GM21619 (cell line): ENCODE measurements around the gene EIF2S3.
"Not testable (repeated sequence)": the region's sequence is repeated elsewhere in the genome, so short reads cannot be mapped to it uniquely, and the experiment has no call there.

Source experiments
- ATAC-seq: cut with Tn5 transposase; IDR thresholded peaks from one replicate; pipeline ENCODE4 v1.9.1; 2021; ENCODE audit not compliant: unreplicated experiment

EIF2S3 gene

DNA sequence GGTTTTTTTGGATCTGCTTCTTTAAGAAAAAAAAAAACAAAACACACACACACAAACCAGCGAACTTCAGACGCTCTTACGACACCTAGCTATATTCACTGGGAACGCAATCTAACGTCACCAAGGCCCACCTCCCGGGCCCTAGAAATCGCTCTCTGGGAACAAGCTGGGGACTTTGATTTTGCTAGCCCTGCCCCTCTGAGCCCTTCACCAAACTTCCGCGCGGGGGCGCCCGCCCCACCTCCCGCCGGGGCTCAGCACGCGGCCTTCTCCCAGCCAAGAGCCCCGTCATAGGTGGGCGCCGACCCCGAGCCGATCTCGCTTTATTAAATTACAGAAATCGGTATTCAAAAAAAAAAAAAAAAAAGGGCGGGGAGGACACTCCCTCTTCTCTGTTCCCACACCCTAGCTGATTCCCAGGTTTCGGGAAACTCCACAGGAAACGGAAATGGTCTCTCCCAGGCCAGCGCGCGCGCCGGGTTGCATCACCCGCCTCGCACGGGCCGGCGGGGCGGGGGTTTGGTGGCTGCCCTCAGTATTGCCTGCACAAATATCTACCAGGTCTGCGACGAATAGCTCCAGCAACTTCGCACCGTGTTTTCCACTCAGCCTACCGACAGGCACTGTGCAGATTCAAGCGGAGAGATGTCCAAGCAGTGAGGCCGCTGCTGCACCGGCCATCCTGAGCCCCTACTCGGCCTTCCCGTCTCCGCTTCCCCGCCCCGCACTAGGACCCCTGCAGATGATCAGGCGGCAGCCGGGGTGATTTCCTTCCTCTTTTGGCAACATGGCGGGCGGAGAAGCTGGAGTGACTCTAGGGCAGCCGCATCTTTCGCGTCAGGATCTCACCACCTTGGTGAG is at the start of gene EIF2S3:
TSS of gene EIF2S3 (plus strand) at position 775 of the 861 bp plus-strand sequence. CDS start at position 788, 13 bp downstream.
- peak; percentile 85 for ATAC-seq

DNA sequence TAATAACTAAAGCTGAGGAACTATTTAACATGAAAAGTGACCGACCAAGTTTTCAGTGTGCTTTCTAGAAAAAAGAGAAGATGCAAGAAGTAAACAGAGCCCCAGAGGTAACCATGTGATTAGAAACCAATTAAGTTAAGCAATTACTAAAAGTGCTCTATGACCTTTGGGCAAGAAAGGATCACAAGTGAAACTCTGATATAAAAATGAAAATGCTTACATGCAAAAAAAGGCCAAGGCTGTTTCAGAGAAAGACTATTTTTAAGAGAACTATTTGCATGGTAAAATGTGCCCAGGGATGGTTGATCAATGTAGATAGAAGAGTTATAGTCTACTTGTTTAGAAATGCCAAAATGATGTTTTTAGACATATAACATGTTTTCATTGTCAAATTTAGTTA is 49.7 kb upstream of the EIF2S3 start:
- ATAC-seq: peak; percentile 56

DNA sequence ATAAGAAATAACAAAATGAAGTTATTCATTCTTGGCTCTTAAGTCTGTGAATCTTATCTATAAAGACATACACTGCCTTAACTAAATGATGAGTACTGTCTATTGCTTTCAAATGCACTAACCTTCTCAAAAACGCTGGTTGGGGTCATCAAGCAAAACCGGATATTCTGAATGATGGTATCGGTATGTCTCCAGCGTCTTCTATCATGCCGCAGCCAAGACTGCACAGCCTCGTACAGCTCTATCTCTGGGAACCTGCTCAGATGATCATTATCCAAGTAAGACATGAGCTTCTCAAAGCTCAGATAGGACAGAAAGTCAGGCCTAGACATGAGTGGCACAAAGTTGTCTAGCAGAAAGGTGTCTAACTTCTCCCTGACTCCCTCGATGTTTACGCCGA is 48.9 kb upstream of the EIF2S3 start:
- ATAC-seq: no peak

GRCh38 chrX:24012266-24012665 is 42.5 kb upstream of the EIF2S3 start:
- no peak for ATAC-seq

GRCh38 chrX:24014388-24015018 is 40.3 kb upstream of the EIF2S3 start:
- peak; percentile 73 for ATAC-seq

DNA sequence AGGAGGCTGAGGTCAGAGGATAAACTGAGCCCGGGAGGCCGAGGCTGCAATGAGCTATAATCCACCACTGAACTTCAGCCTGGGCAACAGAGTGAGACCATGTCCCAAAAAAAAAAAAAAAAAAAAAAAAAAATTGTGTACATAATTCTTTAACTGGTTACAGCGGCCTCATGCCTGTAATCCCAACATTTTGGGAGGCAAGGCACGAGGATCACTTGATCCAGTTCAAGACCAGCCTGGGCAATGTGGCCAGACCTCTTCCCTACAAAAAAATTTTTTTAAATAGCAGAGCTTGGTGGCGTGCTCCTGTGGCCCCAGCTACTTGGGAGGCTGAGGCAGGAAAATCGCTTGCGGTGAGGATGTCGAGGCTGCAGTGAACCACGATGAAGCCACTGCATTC is 37.1 kb upstream of the EIF2S3 start:
- no peak for ATAC-seq

GRCh38 chrX:24018809-24019208 is 35.9 kb upstream of the EIF2S3 start:
- no peak for ATAC-seq

DNA sequence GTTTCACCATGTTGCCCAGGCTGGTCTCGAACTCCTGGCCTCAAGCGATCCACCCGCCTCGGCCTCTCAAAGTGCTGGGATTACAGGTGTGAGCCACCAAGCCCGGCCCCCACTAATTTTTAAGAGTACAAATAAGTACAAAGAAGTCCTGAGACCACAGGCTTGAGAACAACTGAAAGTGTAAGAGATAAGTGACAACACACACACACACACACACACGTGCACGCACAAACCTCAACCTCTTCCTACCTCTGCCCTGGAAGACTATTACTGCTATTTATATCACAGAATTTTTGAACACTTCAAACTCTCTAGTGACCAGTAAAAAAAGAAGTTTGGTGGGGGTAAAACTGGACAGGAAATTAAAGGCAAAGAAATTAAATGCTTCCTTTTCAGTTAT is 35.3 kb upstream of the EIF2S3 start:
- no peak for ATAC-seq

DNA sequence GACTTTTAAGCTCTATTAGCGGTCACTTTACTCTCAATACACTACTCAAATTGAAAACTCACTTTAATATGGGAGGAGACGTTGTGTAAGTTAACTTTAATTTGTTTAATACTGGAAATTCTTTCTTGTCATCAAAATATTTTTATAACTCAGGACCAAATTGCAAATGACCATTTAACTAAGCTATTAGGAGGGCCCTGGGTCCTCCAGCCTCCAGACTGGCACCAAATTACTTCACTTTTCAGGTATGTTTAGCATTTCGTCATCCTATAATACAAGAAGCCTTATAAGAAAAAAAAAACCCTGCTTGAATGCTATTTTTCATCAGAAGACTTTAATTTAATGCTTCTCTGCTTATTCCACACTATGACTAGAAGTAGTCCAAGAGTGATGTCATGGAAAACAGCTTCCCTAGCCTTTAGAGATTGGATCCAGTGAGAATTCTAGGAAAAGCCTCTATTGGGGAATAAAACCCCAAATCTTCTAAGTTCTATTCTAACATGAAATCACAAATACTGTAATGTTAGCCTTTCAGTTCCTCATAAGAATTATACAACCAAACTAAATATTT is 34.4 kb upstream of the EIF2S3 start:
- no peak for ATAC-seq

DNA sequence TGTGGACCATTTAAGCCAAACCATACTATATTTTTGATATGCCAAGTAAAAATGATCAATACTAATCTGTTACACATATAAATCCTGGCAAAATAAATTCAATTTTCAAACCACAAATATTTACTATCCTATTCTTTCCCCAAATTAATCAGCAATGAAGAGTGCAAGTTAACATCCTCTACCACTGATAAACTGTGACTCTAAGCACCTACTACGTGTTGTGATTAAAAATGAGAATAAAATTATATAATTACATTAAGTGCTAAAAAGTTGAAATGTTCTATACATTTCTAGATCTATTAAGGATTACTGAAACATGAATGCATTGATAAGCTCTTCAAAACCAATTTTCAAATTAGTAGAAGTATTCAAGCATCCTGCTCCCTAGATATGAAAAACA is 31.2 kb upstream of the EIF2S3 start:
- ATAC-seq: no peak

DNA sequence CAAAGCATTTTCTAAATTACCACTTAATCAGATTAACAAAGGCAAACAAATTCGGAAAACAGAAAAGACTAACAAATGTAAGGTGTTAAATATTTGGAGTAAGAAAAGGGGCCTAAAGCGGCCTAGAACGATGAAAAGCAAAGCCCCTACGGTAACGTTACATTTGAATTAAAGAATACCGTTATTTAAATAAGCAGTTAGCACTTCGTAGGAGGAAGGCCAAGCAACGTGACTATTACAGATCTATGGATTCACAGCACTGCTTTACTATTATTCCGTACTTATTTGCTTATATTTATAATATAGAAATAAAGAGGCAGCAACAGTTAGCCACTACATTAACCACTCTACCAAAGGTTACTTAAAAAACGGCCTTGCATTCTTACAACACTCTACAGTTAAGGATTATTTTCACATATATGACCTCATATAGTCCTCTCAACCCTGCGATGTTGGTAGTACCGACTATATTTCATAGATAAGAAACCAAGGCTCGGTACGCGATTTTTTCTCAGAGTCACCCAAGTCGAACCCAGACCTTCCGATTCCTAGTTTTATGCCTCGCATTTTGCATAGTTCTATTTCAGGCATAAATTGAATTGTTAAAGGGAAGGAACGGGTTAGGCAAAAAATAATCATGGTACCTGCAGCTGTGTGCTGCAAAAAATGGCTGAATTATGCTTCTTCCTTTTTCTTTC is 30.6 kb upstream of the EIF2S3 start:
- ATAC-seq: no peak

GRCh38 chrX:24024819-24025740 is 29.7 kb upstream of the EIF2S3 start:
- peak; percentile 84 for ATAC-seq

- ATAC-seq: peak; percentile 27
These were observed 28.9 kb upstream of the EIF2S3 start for GRCh38 chrX:24025741-24026403.

GRCh38 chrX:24026432-24026831 is 28.3 kb upstream of the EIF2S3 start:
- ATAC-seq: no peak

GRCh38 chrX:24027086-24027485 is 27.7 kb upstream of the EIF2S3 start, which contains the start of gene KLHL15:
KLHL15 (minus strand) TSS chrX:24027186; CDS start chrX:24006693, 20,493 bp downstream.
- no peak for ATAC-seq

DNA sequence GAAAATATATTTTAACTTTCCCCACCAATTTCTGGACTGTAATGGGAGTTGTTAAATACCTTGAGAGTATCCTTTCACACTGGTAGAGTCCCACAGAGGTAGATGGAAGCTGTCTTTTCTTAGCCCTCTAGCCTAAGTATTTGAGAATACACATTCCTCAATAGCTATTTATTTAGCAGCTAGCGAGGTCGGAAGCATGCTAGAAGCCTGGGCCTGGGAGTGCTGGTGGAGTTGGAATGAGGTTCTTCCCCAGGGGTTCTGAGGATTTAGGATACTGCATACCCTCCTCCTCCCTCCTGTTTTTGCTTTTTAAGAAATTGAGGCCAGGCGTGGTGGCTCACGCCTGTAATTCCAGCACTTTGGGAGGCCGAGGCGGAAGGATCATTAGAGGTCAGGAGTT is 26.8 kb upstream of the EIF2S3 start:
- no peak for ATAC-seq

- no peak for ATAC-seq
These were observed 24.2 kb upstream of the EIF2S3 start for GRCh38 chrX:24030597-24030996.

- ATAC-seq: no peak
These were observed 20.3 kb upstream of the EIF2S3 start for GRCh38 chrX:24034485-24034884.

DNA sequence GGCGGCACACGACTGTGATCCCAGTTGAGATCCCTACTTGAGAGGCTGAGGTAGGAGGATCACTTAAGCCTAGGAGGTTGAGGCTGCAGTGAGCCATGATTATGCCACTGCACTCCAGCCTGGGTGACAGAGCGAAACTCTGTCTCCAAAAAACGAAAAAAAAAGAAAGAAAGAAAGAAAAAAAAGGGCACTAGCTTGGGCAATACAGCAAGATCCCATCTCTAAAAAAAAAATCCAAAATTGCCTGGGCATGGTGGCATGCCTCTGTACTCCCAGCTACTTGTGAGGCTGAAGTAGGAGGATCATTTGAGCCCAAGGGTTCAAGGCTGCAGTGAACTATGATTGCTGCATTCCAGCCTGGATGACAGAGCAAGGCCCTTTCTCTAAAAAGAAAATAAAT is 17.0 kb upstream of the EIF2S3 start:
- ATAC-seq: no peak

DNA sequence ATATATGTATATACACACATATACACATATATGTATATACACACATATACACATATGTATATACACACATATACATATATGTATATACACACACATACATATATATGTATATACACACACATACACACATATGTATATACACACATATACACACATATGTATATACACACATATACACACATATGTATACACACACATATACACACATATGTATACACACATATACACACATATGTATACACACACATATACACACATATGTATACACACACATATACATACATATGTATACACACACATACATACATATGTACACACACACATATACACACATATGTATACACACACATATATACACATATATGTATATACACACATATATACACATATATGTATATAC is 8.7 kb upstream of the EIF2S3 start:
- ATAC-seq: not testable (repeated sequence)
